Measurements from ENCODE around the gene LRRC75A.

GRCh38 chr17:16477255-16477654, 14.7 kb downstream of the LRRC75A start:
- TF ChIP-seq CTCF (IDR thresholded peaks at IDR 0.05) = no peak
- no peak for TF ChIP-seq EP300 (IDR thresholded peaks at IDR 0.05)

Data from stomach (tissue), 4 donors.